Stomach (tissue), 9 donors: Measurements from ENCODE around the gene YBEY. TPM values are rescaled to one million over a fixed set of nuclear protein-coding genes. Genes with fewer than 3 reads are reported as not detected.

ENCODE experiments used
- DNase-seq, 2 donors: peaks; one replicate each; pipeline versions ENCODE4 v3.0.0 to v3.0.0-alpha.2; 2013 to 2019
- H3K27ac ChIP-seq, 5 donors: fragments of 200-600 bp in 4 of 5; sonication (generic) in 4 of 5; one replicate each; pipeline ENCODE4 v1.5.1; 2013 to 2019; ENCODE audit warnings: mild to moderate bottlenecking in 1 of 5, moderate library complexity in 1 of 5
- H3K27me3 ChIP-seq, 3 donors: fragments of 200-600 bp; sonication (generic); one replicate each; pipeline ENCODE4 v1.5.1; 2017 to 2019; ENCODE audit warnings: mixed run types in 1 of 3
- H3K36me3 ChIP-seq, 4 donors: fragments of 200-600 bp; sonication (generic); 1 replicate in 3 of 4; 2 replicates in 1 of 4; pipeline ENCODE4 v1.5.1; 2016 to 2019
- H3K4me1 ChIP-seq, 4 donors: fragments of 200-600 bp; sonication (generic); one replicate each; pipeline ENCODE4 v1.5.1; 2016 to 2019
- H3K4me3 ChIP-seq, 4 donors: fragments of 200-600 bp; sonication (generic) in 3 of 4; one replicate each; pipeline ENCODE4 v1.5.1; 2016 to 2019; ENCODE audit warnings: mild to moderate bottlenecking in 1 of 4
- H3K9me3 ChIP-seq, 4 donors: fragments of 200-600 bp; sonication (generic); one replicate each; pipeline ENCODE4 v1.5.1; 2016 to 2019
- EP300 ChIP-seq: sonication (generic); formaldehyde crosslinking; IDR thresholded peaks from one replicate; pipeline ENCODE4 v1.6.1; 2017; ENCODE audit warnings: antibody characterized with exemption
- POLR2A ChIP-seq, 4 donors: fragments of 450-650 bp; IDR thresholded peaks; one replicate each; pipeline ENCODE4 v1.6.1; 2016; ENCODE audit warnings: antibody characterized with exemption in 4 of 4, control low read depth in 2 of 4, mild to moderate bottlenecking in 1 of 4, moderate library complexity in 1 of 4
- POLR2AphosphoS5 ChIP-seq, 3 donors: sonication (generic); formaldehyde crosslinking; IDR thresholded peaks; one replicate each; pipeline ENCODE4 v1.6.1; 2016; ENCODE audit warnings: antibody characterized with exemption in 3 of 3
- WGBS, 5 donors: extraction: QIAGEN DNeasy Blood & Tissue Kit in 3 of 5; methylation state at CpG; one replicate each; pipeline versions ENCODE4 v1.1.5 to v1.1.7; 2013 to 2018; 5-methylcytosine and 5-hydroxymethylcytosine counted together
- intact Hi-C: fragments of 100-400 bp; cut with DNase I; formaldehyde crosslinking; loops from one replicate; pipeline ENCODE4 v1.15.1; 2023; ENCODE audit warnings: low total_unique reads
- polyA plus RNA-seq, 3 donors: library from polyadenylated mRNA; stranded (reverse); fragments of 200-250 nt; gene quantifications; one replicate each; pipeline ENCODE4 v1.2.3, GENCODE V29; 2013
- total RNA-seq, 5 donors: library from RNA; depleted of rRNA; stranded (reverse); fragments of >200 nt; gene quantifications; one replicate each; pipeline versions ENCODE4 v1.1.0 to v1.2.3, GENCODE V29; 2014 to 2016
- TF ChIP-seq, protein P1 (sequence below), 7 experiments: fragments of 450-650 bp in 4 of 7; fragments of 200-600 bp in 3 of 7; sonication (generic) in 3 of 7; IDR thresholded peaks; one replicate each; pipeline ENCODE4 v1.5.1; 2016 to 2019; ENCODE audit warnings: antibody characterized with exemption in 7 of 7, control low read depth in 2 of 7, mild to moderate bottlenecking in 1 of 7
- donor health status: healthy with polysubstance abuse.
- donor health status: Bipolar disorder and iron deficiency.
- donor health status: healthy.

The YBEY gene
- total and polyA plus RNA-seq, 8 donors, result 1.0 to 22.0 (median 12.9) TPM

DNA sequence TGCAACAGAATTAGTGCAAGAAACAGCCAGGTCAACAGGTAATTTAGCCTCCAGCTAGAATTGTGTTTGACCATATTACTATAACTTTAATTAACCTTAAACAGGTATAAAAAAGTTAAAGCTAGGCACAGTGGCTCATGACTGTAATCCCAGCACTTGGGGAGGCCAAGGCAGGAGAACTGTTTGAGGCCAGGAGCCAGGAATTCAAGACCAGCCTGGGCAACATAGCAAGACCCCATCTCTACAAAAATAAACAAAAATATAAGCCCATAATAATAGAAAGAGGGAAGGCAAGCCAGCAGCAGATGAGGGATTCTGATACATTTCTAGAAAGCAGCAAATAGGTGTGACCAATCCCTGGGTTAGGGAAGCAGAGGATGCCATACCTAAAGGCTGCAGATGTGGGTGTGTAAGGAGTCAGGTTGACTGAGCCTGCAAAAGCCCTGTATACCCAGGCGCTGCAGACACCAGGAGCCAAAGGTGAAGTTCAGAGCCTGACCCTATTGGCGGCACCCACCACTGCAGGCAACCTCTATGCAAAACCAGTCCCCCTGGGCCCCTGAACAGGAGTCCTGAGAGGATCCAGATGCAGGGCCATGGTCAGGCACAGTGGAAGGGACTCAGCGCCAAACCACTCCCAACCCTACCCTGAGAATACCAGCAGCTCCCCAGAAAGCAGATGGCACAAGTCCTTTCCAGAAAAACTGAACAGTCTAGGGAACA lies 38.3 kb upstream of the YBEY start:
- no peaks in the 10 kb centered on the region for H3K9me3 ChIP-seq
- peaks cover 0 to 5% (median 2%) of the 10 kb centered on the region in 4 donors for H3K4me1 ChIP-seq
- DNase-seq, result no peak
- TF ChIP-seq EP300 (no peak), POLR2A (IDR thresholded peaks at IDR 0.05) (no peak), POLR2AphosphoS5 (IDR thresholded peaks at IDR 0.05) (no peak)
- TF ChIP-seq, protein P1, sequence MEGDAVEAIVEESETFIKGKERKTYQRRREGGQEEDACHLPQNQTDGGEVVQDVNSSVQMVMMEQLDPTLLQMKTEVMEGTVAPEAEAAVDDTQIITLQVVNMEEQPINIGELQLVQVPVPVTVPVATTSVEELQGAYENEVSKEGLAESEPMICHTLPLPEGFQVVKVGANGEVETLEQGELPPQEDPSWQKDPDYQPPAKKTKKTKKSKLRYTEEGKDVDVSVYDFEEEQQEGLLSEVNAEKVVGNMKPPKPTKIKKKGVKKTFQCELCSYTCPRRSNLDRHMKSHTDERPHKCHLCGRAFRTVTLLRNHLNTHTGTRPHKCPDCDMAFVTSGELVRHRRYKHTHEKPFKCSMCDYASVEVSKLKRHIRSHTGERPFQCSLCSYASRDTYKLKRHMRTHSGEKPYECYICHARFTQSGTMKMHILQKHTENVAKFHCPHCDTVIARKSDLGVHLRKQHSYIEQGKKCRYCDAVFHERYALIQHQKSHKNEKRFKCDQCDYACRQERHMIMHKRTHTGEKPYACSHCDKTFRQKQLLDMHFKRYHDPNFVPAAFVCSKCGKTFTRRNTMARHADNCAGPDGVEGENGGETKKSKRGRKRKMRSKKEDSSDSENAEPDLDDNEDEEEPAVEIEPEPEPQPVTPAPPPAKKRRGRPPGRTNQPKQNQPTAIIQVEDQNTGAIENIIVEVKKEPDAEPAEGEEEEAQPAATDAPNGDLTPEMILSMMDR (IDR thresholded peaks at IDR 0.05), result no peak
- no peaks in the 10 kb centered on the region for H3K27me3 ChIP-seq
- H3K4me3 ChIP-seq, result no peak overlapping the region
- intact Hi-C loops, result no loop called here
- H3K27ac ChIP-seq, result no peak overlapping the region
- peaks cover 66 to 100% (median 99%) of the 10 kb centered on the region in 4 donors for H3K36me3 ChIP-seq
- 88 to 100% (median 93%) methylated on average over 3 of the region's 3 CpGs for WGBS, 5 donors

DNA sequence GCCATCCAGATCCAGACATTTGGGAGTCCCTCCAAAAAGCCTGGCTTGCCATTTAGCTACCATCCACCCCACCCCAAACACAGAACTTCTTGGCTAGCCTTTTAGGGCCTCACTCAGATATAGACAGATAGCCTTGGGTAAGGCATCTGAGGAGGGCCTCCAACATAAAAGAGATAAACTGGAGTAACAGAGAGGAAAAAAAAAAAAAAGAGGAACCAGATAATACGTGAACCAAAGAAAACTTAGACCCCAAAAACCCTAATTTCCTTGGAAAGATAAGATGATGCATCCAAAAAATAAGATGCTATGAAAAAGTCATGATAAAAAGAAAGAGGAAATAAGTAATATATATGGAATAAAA lies 37.7 kb upstream of the YBEY start:
- peaks cover 0 to 5% (median 2%) of the 10 kb centered on the region in 4 donors for H3K4me1 ChIP-seq
- DNase-seq, result no peak
- H3K27ac ChIP-seq, result no peak overlapping the region
- H3K4me3 ChIP-seq, result no peak overlapping the region
- H3K27me3 ChIP-seq, result no peaks in the 10 kb centered on the region
- WGBS, 5 donors, result 92 to 100% (median 94%) methylated on average over 1 of the region's 1 CpG
- H3K36me3 ChIP-seq, result peaks cover 61 to 100% (median 99%) of the 10 kb centered on the region in 4 donors
- no peak for TF ChIP-seq EP300
- TF ChIP-seq, protein P1 (IDR thresholded peaks at IDR 0.05), result no peak
- no peak for TF ChIP-seq POLR2A (IDR thresholded peaks at IDR 0.05)
- TF ChIP-seq POLR2AphosphoS5 (IDR thresholded peaks at IDR 0.05), result no peak
- no peaks in the 10 kb centered on the region for H3K9me3 ChIP-seq
- intact Hi-C loops, result no loop called here

DNA sequence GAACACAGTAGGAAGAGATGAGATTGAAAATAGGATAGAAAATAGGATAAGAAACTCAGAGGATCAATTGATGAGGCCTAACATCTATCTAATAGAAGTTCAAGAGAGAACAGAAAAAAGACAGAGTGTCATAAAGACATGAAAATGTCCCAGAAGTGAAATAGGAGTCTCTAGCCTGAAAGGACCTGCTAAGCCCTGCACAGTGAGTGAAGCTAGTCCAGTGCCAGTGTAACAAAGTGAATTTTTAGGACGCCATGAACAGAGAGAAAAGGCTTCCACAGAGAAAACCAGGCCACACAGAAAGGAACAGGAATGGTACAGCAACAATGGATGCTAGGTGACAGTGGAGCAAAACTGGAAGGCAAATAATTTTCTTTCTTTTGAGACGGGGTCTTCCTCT lies 37.3 kb upstream of the YBEY start:
- TF ChIP-seq, protein P1 (IDR thresholded peaks at IDR 0.05), result no peak
- TF ChIP-seq POLR2A (IDR thresholded peaks at IDR 0.05) (no peak), EP300 (no peak)
- H3K9me3 ChIP-seq, result no peaks in the 10 kb centered on the region
- peaks cover 56 to 100% (median 99%) of the 10 kb centered on the region in 4 donors for H3K36me3 ChIP-seq
- DNase-seq, result no peak
- intact Hi-C loops, result no loop called here
- H3K27me3 ChIP-seq, result no peaks in the 10 kb centered on the region
- no peak overlapping the region for H3K4me3 ChIP-seq
- H3K27ac ChIP-seq, result no peak overlapping the region
- 88 to 98% (median 94%) methylated on average over 2 of the region's 2 CpGs for WGBS, 5 donors
- peaks cover 0 to 5% (median 2%) of the 10 kb centered on the region in 4 donors for H3K4me1 ChIP-seq

DNA sequence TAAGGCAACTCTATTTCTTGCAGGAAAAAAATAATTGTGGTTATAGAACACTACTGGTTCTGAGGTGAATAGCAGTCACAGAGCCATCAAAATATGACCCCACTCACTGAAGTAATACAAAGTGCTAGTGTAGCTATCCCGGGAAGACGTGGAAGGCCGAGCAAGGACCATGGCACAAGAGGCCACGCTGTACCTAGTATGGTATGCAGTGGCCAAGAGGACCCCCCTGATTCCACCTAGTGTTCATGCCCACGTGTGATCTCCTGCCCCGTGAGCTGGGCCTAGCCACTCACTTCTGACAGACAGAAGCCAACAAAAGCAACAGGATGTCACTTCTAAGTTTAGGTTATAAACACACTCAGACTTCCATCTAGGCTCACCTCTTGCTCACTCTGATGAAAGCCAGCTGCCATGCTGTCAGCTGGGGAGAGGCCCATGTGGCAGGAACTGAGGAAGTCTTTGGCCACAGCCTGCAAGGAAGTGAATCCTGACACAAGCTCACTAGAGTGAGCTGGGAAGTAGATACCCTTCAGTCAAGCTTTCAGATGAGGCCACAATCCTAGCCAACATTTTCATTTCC lies 35.9 kb upstream of the YBEY start:
- H3K27me3 ChIP-seq, result no peaks in the 10 kb centered on the region
- no peak overlapping the region for H3K4me3 ChIP-seq
- peaks cover 54 to 100% (median 99%) of the 10 kb centered on the region in 4 donors for H3K36me3 ChIP-seq
- peaks cover 0 to 5% (median 2%) of the 10 kb centered on the region in 4 donors for H3K4me1 ChIP-seq
- whole genome bisulfite sequencing, 5 donors, result 90 to 95% (median 91%) methylated on average over 6 of the region's 6 CpGs
- no peaks in the 10 kb centered on the region for H3K9me3 ChIP-seq
- no peak for DNase-seq
- H3K27ac ChIP-seq, result no peak overlapping the region
- no peak for TF ChIP-seq EP300
- TF ChIP-seq POLR2AphosphoS5 (IDR thresholded peaks at IDR 0.05), result no peak
- no peak for TF ChIP-seq POLR2A (IDR thresholded peaks at IDR 0.05)
- TF ChIP-seq, protein P1 (IDR thresholded peaks at IDR 0.05), result no peak
- intact Hi-C loops, result no loop called here
